PC-9 (cell line): ENCODE data around the gene ZMAT3. TPM values are rescaled to one million over a fixed set of nuclear protein-coding genes. Genes with fewer than 3 reads are reported as not detected.

ENCODE experiments used
- BruUV-seq: library from RNA; stranded (reverse); fragments of 400-500 nt; replicated peaks from 2 replicates; lab custom pipeline; 2021; lab: Mats Ljungman, UMichigan
- CTCF ChIA-PET: fragments of 300-600 bp; sonication (Branson Sonifier 250); formaldehyde crosslinking; loops from one replicate; lab custom pipeline; 2022; ENCODE audit warnings: antibody characterized with exemption; lab: Charles Lee
- POLR2A ChIA-PET: fragments of 300-600 bp; sonication (Branson Sonifier 250); formaldehyde crosslinking; loops from one replicate; lab custom pipeline; 2022; ENCODE audit warnings: antibody characterized with exemption; ENCODE audit not compliant: unreplicated experiment; lab: Charles Lee
- DNase-seq, 2 experiments: peaks; one replicate each; pipeline versions ENCODE4 v3.0.0 to v3.0.0-alpha.2; 2015 to 2022; ENCODE audit warnings: mixed read lengths in 1 of 2
- H2AFZ ChIP-seq: fragments of 200-600 bp; sonication (generic); 2 replicates; pipeline ENCODE4 v1.8.1; 2017; ENCODE audit warnings: antibody characterized with exemption
- H3F3A ChIP-seq: fragments of 200-600 bp; sonication (generic); 2 replicates; pipeline ENCODE4 v1.8.1; 2017; ENCODE audit warnings: antibody characterized with exemption, mild to moderate bottlenecking, low read depth; ENCODE audit not compliant: insufficient read depth
- H3K27ac ChIP-seq: fragments of 200-600 bp; sonication (generic); 2 replicates; pipeline ENCODE4 v1.6.1; 2016; ENCODE audit warnings: mixed run types
- H3K27me3 ChIP-seq: fragments of 200-600 bp; sonication (generic); 2 replicates; pipeline ENCODE4 v1.6.1; 2016; ENCODE audit warnings: low read depth, mixed run types; ENCODE audit not compliant: insufficient read depth
- H3K36me3 ChIP-seq: fragments of 200-600 bp; sonication (generic); 2 replicates; pipeline ENCODE4 v1.6.1; 2016; ENCODE audit warnings: low read depth, mixed run types
- H3K4me1 ChIP-seq: fragments of 200-600 bp; sonication (generic); replicated peaks from 2 replicates; pipeline ENCODE4 v1.6.1; 2016; ENCODE audit warnings: mixed run types; ENCODE audit not compliant: insufficient read depth
- H3K4me2 ChIP-seq: fragments of 200-600 bp; sonication (generic); 2 replicates; pipeline ENCODE4 v1.6.1; 2017; ENCODE audit warnings: mixed run types
- H3K4me3 ChIP-seq: fragments of 200-600 bp; sonication (generic); 2 replicates; pipeline ENCODE4 v1.6.1; 2016; ENCODE audit warnings: mixed run types
- H3K79me2 ChIP-seq: fragments of 200-600 bp; sonication (generic); 2 replicates; pipeline ENCODE4 v1.6.1; 2017; ENCODE audit warnings: low read depth, mixed run types
- H3K9me2 ChIP-seq: fragments of 200-600 bp; sonication (generic); 2 replicates; pipeline ENCODE4 v1.8.1; 2017; ENCODE audit warnings: mild to moderate bottlenecking; ENCODE audit not compliant: insufficient read depth
- H3K9me3 ChIP-seq: fragments of 200-600 bp; sonication (generic); 2 replicates; pipeline ENCODE4 v1.8.1; 2016; ENCODE audit warnings: low read depth; ENCODE audit not compliant: insufficient read depth
- H4K20me1 ChIP-seq: fragments of 200-600 bp; sonication (generic); 2 replicates; pipeline ENCODE4 v1.8.1; 2017; ENCODE audit not compliant: insufficient read depth
- CTCF ChIP-seq: fragments of 200-600 bp; sonication (generic); conservative IDR thresholded peaks from 2 replicates; pipeline ENCODE4 v1.6.1; 2017; ENCODE audit warnings: mixed run types, antibody characterized with exemption, mild to moderate bottlenecking, moderate library complexity
- EZH2 ChIP-seq: fragments of 200-600 bp; sonication (generic); IDR thresholded peaks from 2 replicates; pipeline ENCODE4 v1.8.0; 2017; ENCODE audit warnings: antibody characterized with exemption, low read depth
- intact Hi-C: fragments of 100-400 bp; cut with micrococcal nuclease; formaldehyde crosslinking; loops from one replicate; pipeline ENCODE4 v1.10.0; 2022; ENCODE audit not compliant: unreplicated experiment
- total RNA-seq: library from RNA; stranded (reverse); gene quantifications from 2 replicates; pipeline ENCODE4 v1.2.3, GENCODE V29; 2021

Gene ZMAT3
- total RNA-seq, 1 experiment from 2014 or later, result 5.9 TPM

GRCh38 chr3:178982137-178982536, 89.5 kb downstream of the ZMAT3 start:
- Histone ChIP-seq H2AFZ (no peak overlapping the region), H3K27me3 (no peaks in the 10 kb centered on the region), H3K9me3 (peaks cover 3% of the 10 kb centered on the region; the same call in 1 of the 2 replicates), H3K27ac (no peak overlapping the region), H4K20me1 (no peaks in the 10 kb centered on the region), H3K9me2 (no peaks in the 10 kb centered on the region), H3K79me2 (no peaks in the 10 kb centered on the region), H3K4me2 (no peak overlapping the region), H3K4me1 (no peaks in the 10 kb centered on the region), H3K36me3 (no peaks in the 10 kb centered on the region), H3K4me3 (no peak overlapping the region), H3F3A (no peaks in the 10 kb centered on the region)
- no TSS peak for BruUV-seq
- intact Hi-C loops, result no loop called here
- ChIA-PET POLR2A (no interaction called here), CTCF (no interaction called here)
- no peak for DNase-seq
- no peak for TF ChIP-seq CTCF
- TF ChIP-seq EZH2, result no peak

GRCh38 chr3:178975320-178975719, 96.3 kb downstream of the ZMAT3 start:
- peaks cover 13% of the 10 kb centered on the region; the same call in 1 of the 2 replicates for H3K4me1 ChIP-seq
- ChIA-PET POLR2A (no interaction called here), CTCF (no interaction called here)
- BruUV-seq, result no TSS peak
- no peaks in the 10 kb centered on the region for H3K79me2 ChIP-seq
- no peaks in the 10 kb centered on the region for H3K36me3 ChIP-seq
- no peak overlapping the region for H3K27ac ChIP-seq
- no peaks in the 10 kb centered on the region for H3K27me3 ChIP-seq
- H3K9me2 ChIP-seq, result no peaks in the 10 kb centered on the region
- no peak for DNase-seq
- H3K4me3 ChIP-seq, result no peak overlapping the region
- intact Hi-C loops, result no loop called here
- H3K9me3 ChIP-seq, result no peaks in the 10 kb centered on the region; the same call in 1 of the 2 replicates
- no peaks in the 10 kb centered on the region for H3F3A ChIP-seq
- no peak for TF ChIP-seq EZH2
- TF ChIP-seq CTCF, result no peak
- no peak overlapping the region for H2AFZ ChIP-seq
- H4K20me1 ChIP-seq, result no peaks in the 10 kb centered on the region
- H3K4me2 ChIP-seq, result no peak overlapping the region

GRCh38 chr3:178971614-178972013, 100.0 kb downstream of the ZMAT3 start:
- no peak overlapping the region for H2AFZ ChIP-seq
- no peaks in the 10 kb centered on the region for H4K20me1 ChIP-seq
- no peaks in the 10 kb centered on the region for H3K9me2 ChIP-seq
- no peak overlapping the region for H3K4me2 ChIP-seq
- BruUV-seq, result no TSS peak
- H3K4me3 ChIP-seq, result no peak overlapping the region
- H3K27ac ChIP-seq, result no peak overlapping the region
- TF ChIP-seq CTCF, result no peak
- no peak for TF ChIP-seq EZH2
- ChIA-PET CTCF (no interaction called here), POLR2A (no interaction called here)
- H3K27me3 ChIP-seq, result no peaks in the 10 kb centered on the region
- H3K79me2 ChIP-seq, result no peaks in the 10 kb centered on the region
- intact Hi-C loops, result no loop called here
- H3K9me3 ChIP-seq, result no peaks in the 10 kb centered on the region; the same call in 1 of the 2 replicates
- peaks cover 13% of the 10 kb centered on the region; the same call in 1 of the 2 replicates for H3K4me1 ChIP-seq
- peak; percentile 66 to 83 for DNase-seq
- no peaks in the 10 kb centered on the region for H3F3A ChIP-seq
- H3K36me3 ChIP-seq, result no peaks in the 10 kb centered on the region
